Eye (tissue), 1 donor: ENCODE results near the gene CHODL.

Experiments
- DNase-seq: peaks from one replicate; pipeline ENCODE4 v3.0.0-alpha.2; 2015

The CHODL gene

DNA sequence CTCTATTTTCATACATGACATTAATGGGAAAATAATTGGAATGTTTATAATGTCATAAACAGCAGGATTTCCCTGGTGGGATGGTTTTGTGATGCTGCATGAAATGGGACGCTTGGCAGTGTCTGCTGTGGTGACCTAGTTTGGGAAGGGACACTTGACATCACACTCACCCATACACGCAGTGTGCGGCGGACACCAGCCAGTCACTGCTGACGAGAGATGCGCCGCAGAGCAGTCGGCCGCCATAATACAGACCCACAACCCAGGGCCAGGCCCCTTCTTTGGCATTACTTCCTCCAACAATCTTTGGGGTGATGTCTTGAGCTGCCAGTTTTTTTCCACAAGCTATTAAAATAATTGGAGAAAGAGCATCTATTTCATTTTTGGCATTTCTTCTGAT, 49.5 kb downstream of the CHODL start:
- DNase-seq: no peak

DNA sequence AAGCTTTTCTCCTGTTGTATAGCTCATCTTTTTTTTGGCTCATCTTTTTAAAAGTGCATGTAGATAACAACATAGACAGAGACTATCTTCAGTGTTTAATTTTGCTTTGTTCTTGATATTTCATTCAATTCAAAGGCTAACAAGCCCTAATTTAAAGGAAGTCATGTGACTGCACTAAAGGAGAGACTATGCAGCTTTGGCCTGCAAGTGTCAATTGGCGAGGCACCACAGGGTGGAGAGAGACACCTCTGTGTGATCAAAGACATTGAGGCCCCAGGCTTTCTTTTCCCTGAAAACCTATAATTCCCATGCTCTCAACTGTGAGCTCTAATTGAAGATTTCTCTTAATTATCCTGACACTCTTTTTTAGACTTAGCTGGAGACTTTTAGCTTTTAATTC, 53.6 kb downstream of the CHODL start:
- no peak for DNase-seq
